NB4 (cell line): ENCODE data around the gene FMR1NB.

Experiments used
- DNase-seq: peaks from one replicate; pipeline ENCODE4 v3.0.0; 2010; ENCODE audit warnings: low read depth
- H3K4me3 ChIP-seq: one replicate; pipeline ENCODE4 v1.5.1; 2011; ENCODE audit warnings: mild to moderate bottlenecking, low read depth, low read length, moderate library complexity
- MYC ChIP-seq: IDR thresholded peaks from 2 replicates; pipeline ENCODE4 v1.6.1; 2011; ENCODE audit warnings: low read depth, low read length
- POLR2A ChIP-seq: IDR thresholded peaks from 2 replicates; pipeline ENCODE4 v1.6.1; 2011; ENCODE audit warnings: mild to moderate bottlenecking; ENCODE audit not compliant: insufficient read length; ENCODE audit errors: extremely low read depth
- TF ChIP-seq, protein P1 (sequence below): IDR thresholded peaks from 2 replicates; pipeline ENCODE4 v1.6.1; 2011; ENCODE audit warnings: low read depth, low read length
- TF ChIP-seq, protein P2 (sequence below): IDR thresholded peaks from one replicate; pipeline ENCODE4 v1.5.1; 2012; ENCODE audit warnings: low read depth, low read length

Gene FMR1NB

DNA sequence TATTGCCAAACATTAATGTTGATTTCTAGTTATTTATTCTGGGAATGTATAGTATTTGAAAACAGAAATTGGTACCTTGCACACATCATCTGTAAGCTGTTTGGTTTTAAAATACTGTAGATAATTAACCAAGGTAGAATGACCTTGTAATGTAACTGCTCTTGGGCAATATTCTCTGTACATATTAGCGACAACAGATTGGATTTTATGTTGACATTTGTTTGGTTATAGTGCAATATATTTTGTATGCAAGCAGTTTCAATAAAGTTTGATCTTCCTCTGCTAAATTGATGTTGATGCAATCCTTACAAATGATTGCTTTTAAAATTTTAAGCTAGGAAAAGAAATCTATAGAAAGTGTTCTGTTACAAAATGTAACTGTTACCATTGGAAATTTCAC is 30.8 kb upstream of the FMR1NB start:
- no peak overlapping the region for H3K4me3 ChIP-seq
- no peak for DNase-seq
- TF ChIP-seq, protein P1, sequence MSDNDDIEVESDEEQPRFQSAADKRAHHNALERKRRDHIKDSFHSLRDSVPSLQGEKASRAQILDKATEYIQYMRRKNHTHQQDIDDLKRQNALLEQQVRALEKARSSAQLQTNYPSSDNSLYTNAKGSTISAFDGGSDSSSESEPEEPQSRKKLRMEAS = no peak
- TF ChIP-seq MYC (no peak), POLR2A (no peak)

DNA sequence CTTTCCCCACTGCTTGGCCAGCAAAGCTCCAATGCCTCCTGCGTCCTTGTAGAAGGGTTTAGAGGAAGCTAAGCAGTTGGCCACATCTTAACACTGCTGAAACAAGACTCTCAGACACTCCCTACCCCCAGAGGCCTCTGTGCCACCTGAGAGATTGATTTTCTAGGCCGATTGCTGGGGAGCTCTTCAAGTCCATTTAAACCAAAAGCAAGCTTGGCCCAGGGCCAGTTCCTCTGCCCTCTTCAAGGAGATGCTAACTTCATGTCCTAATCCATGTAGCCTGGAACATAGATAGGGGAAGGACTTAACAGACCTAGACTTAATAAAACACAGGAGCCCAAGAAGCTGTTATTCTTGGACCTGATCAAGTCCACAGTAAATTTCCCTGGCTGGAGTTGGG is 27.2 kb upstream of the FMR1NB start:
- TF ChIP-seq, protein P2, sequence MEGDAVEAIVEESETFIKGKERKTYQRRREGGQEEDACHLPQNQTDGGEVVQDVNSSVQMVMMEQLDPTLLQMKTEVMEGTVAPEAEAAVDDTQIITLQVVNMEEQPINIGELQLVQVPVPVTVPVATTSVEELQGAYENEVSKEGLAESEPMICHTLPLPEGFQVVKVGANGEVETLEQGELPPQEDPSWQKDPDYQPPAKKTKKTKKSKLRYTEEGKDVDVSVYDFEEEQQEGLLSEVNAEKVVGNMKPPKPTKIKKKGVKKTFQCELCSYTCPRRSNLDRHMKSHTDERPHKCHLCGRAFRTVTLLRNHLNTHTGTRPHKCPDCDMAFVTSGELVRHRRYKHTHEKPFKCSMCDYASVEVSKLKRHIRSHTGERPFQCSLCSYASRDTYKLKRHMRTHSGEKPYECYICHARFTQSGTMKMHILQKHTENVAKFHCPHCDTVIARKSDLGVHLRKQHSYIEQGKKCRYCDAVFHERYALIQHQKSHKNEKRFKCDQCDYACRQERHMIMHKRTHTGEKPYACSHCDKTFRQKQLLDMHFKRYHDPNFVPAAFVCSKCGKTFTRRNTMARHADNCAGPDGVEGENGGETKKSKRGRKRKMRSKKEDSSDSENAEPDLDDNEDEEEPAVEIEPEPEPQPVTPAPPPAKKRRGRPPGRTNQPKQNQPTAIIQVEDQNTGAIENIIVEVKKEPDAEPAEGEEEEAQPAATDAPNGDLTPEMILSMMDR = no peak
- TF ChIP-seq MYC (no peak), POLR2A (no peak)
- TF ChIP-seq, protein P1 = no peak
- H3K4me3 ChIP-seq = no peak overlapping the region
- DNase-seq = peak; percentile 1

- no peak for TF ChIP-seq POLR2A
- TF ChIP-seq MYC = no peak
- TF ChIP-seq, protein P2 = no peak
- TF ChIP-seq, protein P1 = no peak
- H3K4me3 ChIP-seq = no peak overlapping the region
Observed at GRCh38 chrX:147957291-147957690, 23.8 kb upstream of the FMR1NB start.

GRCh38 chrX:147958291-147958690 is 22.8 kb upstream of the FMR1NB start:
- no peak overlapping the region for H3K4me3 ChIP-seq
- TF ChIP-seq, protein P2 = no peak
- TF ChIP-seq POLR2A (no peak), MYC (no peak)
- TF ChIP-seq, protein P1 = no peak
- no peak for DNase-seq

More at GRCh38 chrX:147957291-147957690, 23.8 kb upstream of the FMR1NB start:
- no peak for DNase-seq

- TF ChIP-seq MYC = no peak
- no peak for TF ChIP-seq POLR2A
- TF ChIP-seq, protein P1 = no peak
- TF ChIP-seq, protein P2 = no peak
- no peak for DNase-seq
- no peak overlapping the region for H3K4me3 ChIP-seq
Observed at GRCh38 chrX:147960722-147961121, 20.4 kb upstream of the FMR1NB start.

DNA sequence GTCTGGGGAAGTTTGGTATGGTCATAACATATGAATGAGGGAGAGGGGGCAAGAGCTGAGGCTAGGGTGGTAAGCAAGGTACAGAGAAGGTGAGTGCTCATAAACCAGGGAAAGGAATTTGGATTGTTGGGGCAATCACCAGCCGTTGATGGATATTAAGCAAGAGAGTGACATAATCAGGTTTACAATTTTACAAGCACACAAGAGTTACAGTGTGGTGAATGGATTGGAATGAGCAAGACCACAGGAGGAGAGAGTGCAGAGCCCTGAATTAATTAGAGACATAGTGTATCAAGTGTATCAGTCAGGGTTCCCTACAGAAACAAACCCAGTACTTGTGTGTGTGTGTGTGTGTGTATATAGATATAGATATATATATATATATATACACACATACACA is 18.7 kb upstream of the FMR1NB start:
- peak; percentile 13 for DNase-seq
- TF ChIP-seq, protein P1 = no peak
- TF ChIP-seq MYC = no peak
- TF ChIP-seq POLR2A = no peak
- TF ChIP-seq, protein P2 = no peak
- H3K4me3 ChIP-seq = no peak overlapping the region
